Aorta (tissue), 5 donors: ENCODE data around the gene SNX24. TPM values are rescaled to one million over a fixed set of nuclear protein-coding genes. Genes with fewer than 3 reads are reported as not detected.
A peak's percentile ranks its signal among the peaks of the same experiment; 100 is the strongest.

Experiments used
- ATAC-seq: fragments of 200-7000 bp; cut with Tn5 transposase; one replicate; pipeline ENCODE4 v1.9.1; 2022; ENCODE audit warnings: moderate library complexity; ENCODE audit not compliant: low FRiP score
- DNase-seq, 2 donors: peaks; one replicate each; pipeline ENCODE4 v3.0.0-alpha.2; 2020
- H3K27ac ChIP-seq, 2 donors: one replicate each; pipeline ENCODE4 v1.5.1; 2013; ENCODE audit warnings: low read length in 2 of 2, mild to moderate bottlenecking in 2 of 2, moderate library complexity in 2 of 2, control low read depth in 1 of 2, inconsistent platforms in 1 of 2, low read depth in 1 of 2
- H3K27me3 ChIP-seq, 2 donors: one replicate each; pipeline ENCODE4 v1.6.1; 2013; ENCODE audit warnings: control low read depth in 1 of 2, low read length in 1 of 2, mild to moderate bottlenecking in 1 of 2, moderate library complexity in 1 of 2; ENCODE audit not compliant: insufficient read depth in 2 of 2, control insufficient read depth in 1 of 2
- H3K36me3 ChIP-seq, 2 donors: one replicate each; pipeline ENCODE4 v1.6.1; 2013; ENCODE audit warnings: control low read depth in 1 of 2, low read length in 1 of 2, mild to moderate bottlenecking in 1 of 2; ENCODE audit not compliant: insufficient read depth in 2 of 2, control insufficient read depth in 1 of 2
- H3K4me1 ChIP-seq, 2 donors: one replicate each; pipeline ENCODE4 v1.6.1; 2013; ENCODE audit warnings: low read length in 2 of 2, control low read depth in 1 of 2, mild to moderate bottlenecking in 1 of 2, moderate library complexity in 1 of 2; ENCODE audit not compliant: insufficient read depth in 2 of 2, control insufficient read depth in 1 of 2
- H3K4me3 ChIP-seq, 2 donors: one replicate each; pipeline ENCODE4 v1.5.1; 2013; ENCODE audit warnings: low read length in 2 of 2, control low read depth in 1 of 2, mild to moderate bottlenecking in 1 of 2
- H3K9me3 ChIP-seq: one replicate; pipeline ENCODE4 v1.6.1; 2013; ENCODE audit warnings: mild to moderate bottlenecking, low read length; ENCODE audit not compliant: control insufficient read depth
- WGBS, 2 donors: extraction: QIAGEN DNeasy Blood & Tissue Kit; methylation state at CpG; one replicate each; pipeline ENCODE4 v1.1.7; 2013; 5-methylcytosine and 5-hydroxymethylcytosine counted together
- intact Hi-C, 2 donors: fragments of 100-400 bp; cut with DNase I; formaldehyde crosslinking; loops; one replicate each; pipeline versions ENCODE4 v1.14.2 to v1.15.0; 2022
- polyA plus RNA-seq, 2 donors: library from polyadenylated mRNA; stranded (reverse); fragments of 200-250 nt; gene quantifications; one replicate each; pipeline ENCODE4 v1.2.3, GENCODE V29; 2013
- total RNA-seq, 2 donors: library from RNA; stranded (reverse); fragmentation: NEBNext Ultra II Directional; extraction: Animal tissue kit (Norgen Biotek cat#: 25700); gene quantifications; one replicate each; pipeline ENCODE4 v1.2.1, GENCODE V29; 2021
- donor health status: healthy with polysubstance abuse.
- donor health status: Bipolar disorder and iron deficiency.
- donor health status: DM: no; HTN: no; CAD: no.
- donor health status: DM: no; HTN: no; CAD: no.
- donor health status: DM: yes; HTN: yes; CAD: no.

The SNX24 gene
- total and polyA plus RNA-seq, 4 donors, result 12.0 to 21.0 (median 16.9) TPM

DNA sequence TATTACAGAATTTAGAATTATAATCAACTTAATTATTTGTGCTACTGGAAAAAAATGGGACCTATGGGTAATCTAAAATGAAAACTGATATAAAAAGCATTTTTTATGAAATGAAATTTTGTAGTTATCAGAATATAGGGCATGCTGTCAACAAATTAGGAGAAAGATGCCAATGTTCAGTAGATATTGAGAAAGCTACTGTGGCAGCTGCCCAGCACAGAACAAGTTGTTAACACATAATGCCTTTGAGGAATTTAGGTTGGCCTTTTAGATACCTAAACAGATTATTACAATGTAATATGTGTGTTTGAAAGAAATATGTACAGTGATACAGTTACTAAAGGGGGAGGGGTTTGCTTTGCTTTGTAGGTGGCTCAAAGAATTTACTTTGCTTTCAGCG lies 137.0 kb downstream of the SNX24 start:
- no peaks in the 10 kb centered on the region for H3K36me3 ChIP-seq
- no peak for ATAC-seq
- no peak for DNase-seq

DNA sequence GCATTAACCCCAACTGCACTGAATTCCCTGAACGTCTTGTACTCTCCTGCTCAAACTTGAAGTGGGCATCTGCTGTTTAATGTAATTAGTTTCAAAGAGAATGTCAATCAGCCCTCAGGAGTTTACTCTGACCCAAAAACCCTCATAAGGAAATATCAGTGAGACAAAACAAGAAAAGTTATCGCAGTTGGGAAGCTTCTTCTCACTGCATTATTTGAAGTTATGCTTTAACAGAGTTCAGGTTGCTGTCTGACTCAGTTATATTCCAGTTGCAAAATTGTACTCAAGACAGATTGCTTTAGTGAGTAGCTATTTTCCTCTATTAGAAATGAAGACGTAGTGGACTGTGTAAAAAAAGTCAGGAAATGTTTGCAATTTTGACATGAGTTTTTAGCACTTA lies 139.0 kb downstream of the SNX24 start:
- Histone ChIP-seq H3K4me1 (no peaks in the 10 kb centered on the region), H3K4me3 (no peak overlapping the region), H3K27me3 (no peaks in the 10 kb centered on the region), H3K36me3 (no peaks in the 10 kb centered on the region), H3K9me3 (no peaks in the 10 kb centered on the region), H3K27ac (no peak overlapping the region)
- DNase-seq (no peak), ATAC-seq (no peak)
- intact Hi-C loops, result no loop called here
- WGBS, 2 donors, result 94 to 96% methylated on average over 3 of the region's 3 CpGs

More for the DNA sequence above, 137.0 kb downstream of the SNX24 start:
- WGBS, 2 donors, result 0 to 1% methylated on average over 1 of the region's 1 CpG
- H3K9me3 ChIP-seq, result no peaks in the 10 kb centered on the region
- no peaks in the 10 kb centered on the region for H3K27me3 ChIP-seq
- H3K4me1 ChIP-seq, result no peaks in the 10 kb centered on the region
- intact Hi-C loops, result no loop called here
- H3K27ac ChIP-seq, result no peak overlapping the region
- H3K4me3 ChIP-seq, result no peak overlapping the region

GRCh38 chr5:122985006-122985700 lies 139.7 kb downstream of the SNX24 start:
- Histone ChIP-seq H3K36me3 (no peaks in the 10 kb centered on the region), H3K4me1 (no peaks in the 10 kb centered on the region), H3K4me3 (no peak overlapping the region), H3K9me3 (no peaks in the 10 kb centered on the region), H3K27ac (no peak overlapping the region), H3K27me3 (no peaks in the 10 kb centered on the region)
- DNase-seq (no peak), ATAC-seq (no peak)
- intact Hi-C loops, result no loop called here
- WGBS, 2 donors, result 93 to 96% methylated on average over 4 of the region's 4 CpGs

DNA sequence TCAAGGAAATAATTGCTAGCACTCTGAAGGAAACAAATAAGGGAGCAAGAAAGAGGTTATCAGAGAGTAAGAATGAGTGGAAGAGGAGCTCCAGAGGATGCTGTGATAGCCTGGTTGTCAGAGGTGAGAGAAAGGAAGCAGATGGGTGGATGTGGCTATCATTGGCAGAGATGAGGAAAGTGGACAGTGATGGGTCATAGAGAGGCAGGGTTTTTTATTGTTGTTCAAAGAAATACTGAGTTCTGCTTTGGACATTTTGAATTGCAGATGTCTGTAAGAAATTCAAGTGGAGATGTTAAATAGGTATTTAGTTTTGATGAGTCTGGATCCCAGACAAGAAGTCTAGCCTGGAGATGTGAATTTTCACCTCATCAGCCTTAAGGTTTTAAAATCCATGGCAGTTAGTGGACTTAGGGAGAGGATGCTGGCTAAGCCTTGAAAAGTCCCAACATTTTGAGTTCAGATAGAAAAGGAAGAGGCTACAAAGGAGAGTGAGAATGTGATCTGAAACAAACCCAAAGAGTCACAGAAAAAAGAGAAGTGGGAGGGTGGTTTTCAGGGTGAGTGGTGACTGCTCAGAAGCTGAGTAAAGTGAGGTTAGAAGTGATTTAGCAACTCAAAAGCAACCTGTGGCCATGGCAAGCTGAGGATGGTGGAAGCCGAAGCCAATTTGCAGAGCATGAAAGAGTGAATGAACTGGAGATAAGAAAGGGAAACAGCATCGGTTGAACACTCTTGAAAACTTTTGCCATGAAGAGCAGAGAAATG lies 140.7 kb downstream of the SNX24 start:
- Histone ChIP-seq H3K27me3 (no peaks in the 10 kb centered on the region), H3K27ac (no peak overlapping the region)
- 94 to 95% methylated on average over 2 of the region's 2 CpGs for WGBS, 2 donors

DNA sequence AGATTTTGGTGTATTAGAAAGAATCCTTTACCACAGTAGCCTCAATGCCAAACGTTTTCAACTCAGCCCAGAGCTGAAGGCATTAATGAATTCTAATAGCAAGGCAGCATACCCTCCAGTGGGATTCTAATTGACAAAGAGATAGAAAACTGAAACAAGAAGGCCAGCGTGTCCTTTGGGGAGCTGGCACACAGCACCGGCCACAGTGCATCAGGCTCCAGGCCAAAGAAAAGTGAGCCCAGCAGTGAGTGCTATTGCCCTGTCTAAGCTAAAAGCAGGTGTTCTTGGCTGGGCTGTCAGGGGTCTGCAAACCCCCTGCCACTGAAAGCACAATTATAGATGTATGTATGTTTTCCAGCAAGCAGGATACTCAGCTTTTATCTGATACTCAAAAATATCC lies 150.7 kb downstream of the SNX24 start:
- ATAC-seq, result no peak
- Histone ChIP-seq H3K4me3 (no peak overlapping the region), H3K27ac (no peak overlapping the region), H3K4me1 (no peaks in the 10 kb centered on the region), H3K9me3 (no peaks in the 10 kb centered on the region), H3K36me3 (no peaks in the 10 kb centered on the region), H3K27me3 (no peaks in the 10 kb centered on the region)
- 43 to 45% methylated on average over 3 of the region's 3 CpGs for WGBS, 2 donors
- DNase-seq, result no peak
- intact Hi-C loops, result no loop called here

More for the DNA sequence above, 140.7 kb downstream of the SNX24 start:
- intact Hi-C loops, result no loop called here
- DNase-seq (no peak), ATAC-seq (no peak)
- Histone ChIP-seq H3K36me3 (no peaks in the 10 kb centered on the region), H3K4me1 (no peaks in the 10 kb centered on the region), H3K9me3 (no peaks in the 10 kb centered on the region), H3K4me3 (no peak overlapping the region)

- intact Hi-C loops, result no loop called here
- H3K9me3 ChIP-seq, result no peaks in the 10 kb centered on the region
- H3K27ac ChIP-seq, result no peak overlapping the region
- no peak overlapping the region for H3K4me3 ChIP-seq
- no peaks in the 10 kb centered on the region for H3K4me1 ChIP-seq
- ATAC-seq (no peak), DNase-seq (no peak)
- H3K27me3 ChIP-seq, result no peaks in the 10 kb centered on the region
- WGBS, 2 donors, result 64 to 86% methylated on average over 7 of the region's 7 CpGs
- H3K36me3 ChIP-seq, result no peaks in the 10 kb centered on the region
Measured at GRCh38 chr5:122997294-122997693, 151.9 kb downstream of the SNX24 start.

DNA sequence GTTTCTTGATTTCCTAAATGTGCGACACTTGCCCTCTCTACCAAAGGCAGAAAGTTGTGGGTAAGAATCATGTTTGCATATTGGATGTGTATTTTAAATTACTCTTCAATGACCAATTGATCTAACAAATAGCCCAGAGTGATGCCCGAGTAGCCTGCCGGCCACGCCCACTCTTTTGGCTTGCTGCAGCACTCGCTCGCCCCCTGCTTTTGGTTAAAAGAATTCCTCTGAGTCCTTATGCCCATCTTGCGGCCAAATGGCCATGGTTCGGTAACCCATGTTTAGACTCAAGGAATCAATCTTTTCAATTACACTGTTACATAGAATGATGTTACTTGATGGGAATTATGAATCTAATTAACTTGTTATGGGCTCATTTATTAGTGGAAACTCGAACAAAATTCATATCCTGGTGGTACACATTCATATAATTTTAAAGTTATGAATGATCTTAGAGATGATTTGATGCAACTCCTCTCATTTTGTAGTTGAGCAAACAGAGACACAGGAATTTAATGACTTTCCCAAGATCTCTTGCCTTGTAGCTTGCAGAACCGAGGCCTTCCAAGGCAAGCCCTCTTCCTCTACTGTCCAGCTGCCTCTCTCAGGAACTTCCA lies 154.6 kb downstream of the SNX24 start:
- intact Hi-C loops, result no loop called here
- H3K27ac ChIP-seq, result no peak overlapping the region
- no peaks in the 10 kb centered on the region for H3K9me3 ChIP-seq
- ATAC-seq, result no peak
- WGBS, 2 donors, result 74 to 79% methylated on average over 10 of the region's 10 CpGs
- H3K27me3 ChIP-seq, result no peaks in the 10 kb centered on the region
- H3K4me1 ChIP-seq, result no peaks in the 10 kb centered on the region
- no peaks in the 10 kb centered on the region for H3K36me3 ChIP-seq
- H3K4me3 ChIP-seq, result no peak overlapping the region
- peak in 1 of 2 donors; percentile 57 for DNase-seq

GRCh38 chr5:123000731-123001130 lies 155.3 kb downstream of the SNX24 start:
- no peaks in the 10 kb centered on the region for H3K4me1 ChIP-seq
- 94 to 98% methylated on average over 1 of the region's 1 CpG for WGBS, 2 donors
- DNase-seq, result no peak
- no peak for ATAC-seq
- intact Hi-C loops, result no loop called here
- H3K4me3 ChIP-seq, result no peak overlapping the region
- H3K9me3 ChIP-seq, result no peaks in the 10 kb centered on the region
- H3K27me3 ChIP-seq, result no peaks in the 10 kb centered on the region
- H3K27ac ChIP-seq, result no peak overlapping the region
- no peaks in the 10 kb centered on the region for H3K36me3 ChIP-seq
